Duodenal mucosa (tissue), 2 donors: ENCODE data around the gene FAM228B.
"Not testable (repeated sequence)": the region's sequence is repeated elsewhere in the genome, so short reads cannot be mapped to it uniquely, and the experiment has no call there.

Experiments used
- H3K27ac ChIP-seq: one replicate; pipeline ENCODE4 v1.7.0; 2013; ENCODE audit warnings: low read depth, low read length
- H3K27me3 ChIP-seq, 2 donors: one replicate each; pipeline ENCODE4 v1.7.0; 2013; ENCODE audit warnings: low read length in 2 of 2, control low read depth in 1 of 2; ENCODE audit not compliant: insufficient read depth in 2 of 2, control insufficient read depth in 1 of 2
- H3K36me3 ChIP-seq, 2 donors: one replicate each; pipeline ENCODE4 v1.7.0; 2013; ENCODE audit warnings: low read length in 2 of 2, control low read depth in 1 of 2; ENCODE audit not compliant: insufficient read depth in 2 of 2, control insufficient read depth in 1 of 2
- H3K4me1 ChIP-seq, 2 donors: one replicate each; pipeline ENCODE4 v1.7.0; 2013; ENCODE audit warnings: low read length in 2 of 2, control low read depth in 1 of 2; ENCODE audit not compliant: insufficient read depth in 2 of 2, control insufficient read depth in 1 of 2
- H3K4me3 ChIP-seq, 2 donors: one replicate each; pipeline ENCODE4 v1.7.0; 2013; ENCODE audit warnings: low read length in 2 of 2, low read depth in 1 of 2
- H3K9ac ChIP-seq, 2 donors: one replicate each; pipeline ENCODE4 v1.7.0; 2013; ENCODE audit warnings: low read length in 2 of 2, low read depth in 1 of 2
- H3K9me3 ChIP-seq, 2 donors: one replicate each; pipeline ENCODE4 v1.7.0; 2013; ENCODE audit warnings: low read length in 2 of 2, control low read depth in 1 of 2; ENCODE audit not compliant: control insufficient read depth in 1 of 2

FAM228B gene

GRCh38 chr2:24083567-24084385, 39.5 kb upstream of the FAM228B start:
- Histone ChIP-seq H3K4me3 (peak overlapping the region; percentile 77 to 88), H3K4me1 (peaks cover 17 to 19% of the 10 kb centered on the region in 2 donors), H3K27ac (peak overlapping the region; percentile 90), H3K9ac (peak overlapping the region; percentile 36 to 89), H3K36me3 (peaks cover 12 to 32% of the 10 kb centered on the region in 2 donors), H3K27me3 (no peaks in the 10 kb centered on the region), H3K9me3 (no peaks in the 10 kb centered on the region)

- H3K27ac ChIP-seq: peak within 1 kb of the TSS; percentile 90
- H3K4me1 ChIP-seq: peaks cover 17 to 19% of the 10 kb centered on the region in 2 donors
- H3K9ac ChIP-seq: peak within 1 kb of the TSS; percentile 89 to 99
- H3K4me3 ChIP-seq: peak within 1 kb of the TSS; percentile 77 to 88
- H3K36me3 ChIP-seq: peaks cover 11 to 28% of the 10 kb centered on the region in 2 donors
- no peaks in the 10 kb centered on the region for H3K27me3 ChIP-seq
- no peaks in the 10 kb centered on the region for H3K9me3 ChIP-seq
These were observed 38.7 kb upstream of the FAM228B start, which contains the start of gene TP53I3 for GRCh38 chr2:24084386-24085199. TP53I3 (minus strand) TSS chr2:24084834; CDS start chr2:24084326, 508 bp downstream.

- Histone ChIP-seq H3K27me3 (no peaks in the 10 kb centered on the region), H3K9ac (peak overlapping the region; percentile 89 to 99), H3K27ac (peak overlapping the region; percentile 90), H3K36me3 (peaks cover 8 to 26% of the 10 kb centered on the region in 2 donors), H3K4me3 (peak overlapping the region; percentile 77 to 88), H3K4me1 (peaks cover 17 to 19% of the 10 kb centered on the region in 2 donors), H3K9me3 (no peaks in the 10 kb centered on the region)
These were observed 38.1 kb upstream of the FAM228B start for GRCh38 chr2:24085200-24085489.

GRCh38 chr2:24086241-24086640, 37.0 kb upstream of the FAM228B start:
- no peak overlapping the region for H3K4me3 ChIP-seq
- H3K9ac ChIP-seq: no peak overlapping the region
- H3K9me3 ChIP-seq: no peaks in the 10 kb centered on the region
- H3K4me1 ChIP-seq: peaks cover 17 to 19% of the 10 kb centered on the region in 2 donors
- H3K36me3 ChIP-seq: peaks cover 5 to 18% of the 10 kb centered on the region in 2 donors
- H3K27ac ChIP-seq: no peak overlapping the region
- no peaks in the 10 kb centered on the region for H3K27me3 ChIP-seq

- H3K27ac ChIP-seq: no peak overlapping the region
- no peaks in the 10 kb centered on the region for H3K9me3 ChIP-seq
- peaks cover 16 to 19% of the 10 kb centered on the region in 2 donors for H3K4me1 ChIP-seq
- no peak overlapping the region for H3K9ac ChIP-seq
- H3K36me3 ChIP-seq: peaks cover 4 to 13% of the 10 kb centered on the region in 2 donors
- no peaks in the 10 kb centered on the region for H3K27me3 ChIP-seq
- no peak overlapping the region for H3K4me3 ChIP-seq
These were observed 36.2 kb upstream of the FAM228B start for GRCh38 chr2:24087032-24087431.

GRCh38 chr2:24088821-24089359, 34.4 kb upstream of the FAM228B start:
- Histone ChIP-seq H3K9me3 (no peaks in the 10 kb centered on the region), H3K36me3 (peaks cover 0 to 4% of the 10 kb centered on the region in 2 donors), H3K27ac (no peak overlapping the region), H3K9ac (no peak overlapping the region), H3K4me3 (no peak overlapping the region), H3K27me3 (no peaks in the 10 kb centered on the region), H3K4me1 (peaks cover 0 to 8% of the 10 kb centered on the region in 2 donors)

GRCh38 chr2:24093270-24093669, 30.0 kb upstream of the FAM228B start:
- not testable (repeated sequence) for H3K36me3 ChIP-seq, H3K4me3 ChIP-seq, H3K27ac ChIP-seq, H3K27me3 ChIP-seq, H3K9ac ChIP-seq, H3K4me1 ChIP-seq, H3K9me3 ChIP-seq

GRCh38 chr2:24095171-24095677, 28.0 kb upstream of the FAM228B start:
- H3K9ac ChIP-seq, H3K4me3 ChIP-seq, H3K36me3 ChIP-seq, H3K4me1 ChIP-seq, H3K27me3 ChIP-seq, H3K27ac ChIP-seq, H3K9me3 ChIP-seq: not testable (repeated sequence)

- H3K9ac ChIP-seq, H3K4me1 ChIP-seq, H3K27ac ChIP-seq, H3K4me3 ChIP-seq, H3K27me3 ChIP-seq, H3K36me3 ChIP-seq, H3K9me3 ChIP-seq: not testable (repeated sequence)
These were observed 22.5 kb upstream of the FAM228B start for GRCh38 chr2:24100732-24101131.

- Histone ChIP-seq H3K4me3 (no peak overlapping the region), H3K4me1 (no peaks in the 10 kb centered on the region), H3K36me3 (no peaks in the 10 kb centered on the region), H3K27ac (no peak overlapping the region), H3K9ac (no peak overlapping the region), H3K9me3 (no peaks in the 10 kb centered on the region), H3K27me3 (no peaks in the 10 kb centered on the region)
These were observed 21.3 kb upstream of the FAM228B start for GRCh38 chr2:24101992-24102391.
